Endothelial cell of umbilical vein (primary cell): ENCODE results near the gene CAPNS1.

ENCODE experiments used
- EZH2 ChIP-seq: IDR thresholded peaks from 2 replicates; pipeline ENCODE4 v1.6.1; 2012; ENCODE audit warnings: borderline replicate concordance, low read depth, mild to moderate bottlenecking, moderate library complexity, low read length, inconsistent platforms; ENCODE audit not compliant: severe bottlenecking
- GATA2 ChIP-seq: IDR thresholded peaks from 2 replicates; pipeline ENCODE4 v1.7.0; 2011; ENCODE audit warnings: low read depth, mild to moderate bottlenecking, moderate library complexity, mixed read lengths, low read length; ENCODE audit not compliant: insufficient read length, insufficient read depth
- JUN ChIP-seq: IDR thresholded peaks from 2 replicates; pipeline ENCODE4 v1.6.1; 2011; ENCODE audit warnings: borderline replicate concordance, low read depth; ENCODE audit not compliant: insufficient read length, insufficient read depth
- MAX ChIP-seq: IDR thresholded peaks from 2 replicates; pipeline ENCODE4 v1.6.1; 2011; ENCODE audit not compliant: insufficient read depth, insufficient read length
- MYC ChIP-seq: IDR thresholded peaks from one replicate; pipeline ENCODE4 v1.6.1; 2011; ENCODE audit warnings: mild to moderate bottlenecking, low read depth, low read length
- POLR2A ChIP-seq: IDR thresholded peaks from 2 replicates; pipeline ENCODE4 v1.6.1; 2012; ENCODE audit warnings: low read depth, mild to moderate bottlenecking, control low read depth, low read length
- POLR2AphosphoS5 ChIP-seq: IDR thresholded peaks from 2 replicates; pipeline ENCODE4 v1.6.1; 2012; ENCODE audit warnings: low read depth, mild to moderate bottlenecking, control low read depth, low read length, moderate library complexity; ENCODE audit not compliant: insufficient read depth
- TF ChIP-seq, protein P1 (sequence below), 2 donors: IDR thresholded peaks; 1 replicate in 1 of 2; 2 replicates in 1 of 2; pipeline ENCODE4 v1.5.1; 2011; ENCODE audit warnings: low read length in 2 of 2, mild to moderate bottlenecking in 2 of 2, moderate library complexity in 2 of 2, control low read depth in 1 of 2, inconsistent platforms in 1 of 2, low read depth in 1 of 2; ENCODE audit not compliant: insufficient read depth in 1 of 2; ENCODE audit errors: extremely low read depth in 1 of 2

DNA sequence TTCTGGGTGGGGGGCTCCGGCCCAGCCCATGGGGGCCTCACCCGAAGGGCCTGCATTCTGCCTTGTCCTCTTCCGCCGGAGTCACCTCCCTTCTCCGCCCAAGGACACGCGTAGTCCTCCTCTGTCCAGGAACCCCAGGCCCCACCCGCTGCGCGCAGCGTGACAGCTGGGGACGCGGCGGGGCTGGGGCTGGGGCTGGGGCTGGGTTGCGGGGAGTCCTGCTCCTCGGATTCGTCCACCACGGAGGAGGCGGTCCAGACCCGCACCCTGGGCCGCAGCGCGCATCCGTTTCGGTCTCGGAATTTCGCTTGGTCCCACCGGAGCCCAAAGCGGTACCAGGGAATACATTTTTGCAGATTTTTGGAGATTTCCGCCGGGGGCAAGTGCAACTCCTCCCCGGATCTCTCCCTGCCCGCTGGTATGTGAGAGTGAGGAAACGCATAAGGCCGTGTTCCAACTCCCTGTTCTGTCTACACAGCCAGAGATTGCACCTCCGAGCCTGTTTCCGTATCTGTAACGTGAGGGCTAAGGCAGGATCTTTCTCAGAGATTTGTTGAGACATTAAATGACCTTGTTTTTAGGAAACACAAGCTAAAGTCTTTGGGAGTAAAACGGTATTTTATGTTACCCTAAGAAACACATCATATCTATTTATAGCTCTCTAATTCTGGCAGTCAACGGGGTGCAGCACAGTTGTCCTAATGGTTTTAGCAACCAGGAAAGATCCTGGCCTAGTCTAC, 12.7 kb downstream of the CAPNS1 start, which contains the start of gene COX7A1:
- TF ChIP-seq, protein P1, sequence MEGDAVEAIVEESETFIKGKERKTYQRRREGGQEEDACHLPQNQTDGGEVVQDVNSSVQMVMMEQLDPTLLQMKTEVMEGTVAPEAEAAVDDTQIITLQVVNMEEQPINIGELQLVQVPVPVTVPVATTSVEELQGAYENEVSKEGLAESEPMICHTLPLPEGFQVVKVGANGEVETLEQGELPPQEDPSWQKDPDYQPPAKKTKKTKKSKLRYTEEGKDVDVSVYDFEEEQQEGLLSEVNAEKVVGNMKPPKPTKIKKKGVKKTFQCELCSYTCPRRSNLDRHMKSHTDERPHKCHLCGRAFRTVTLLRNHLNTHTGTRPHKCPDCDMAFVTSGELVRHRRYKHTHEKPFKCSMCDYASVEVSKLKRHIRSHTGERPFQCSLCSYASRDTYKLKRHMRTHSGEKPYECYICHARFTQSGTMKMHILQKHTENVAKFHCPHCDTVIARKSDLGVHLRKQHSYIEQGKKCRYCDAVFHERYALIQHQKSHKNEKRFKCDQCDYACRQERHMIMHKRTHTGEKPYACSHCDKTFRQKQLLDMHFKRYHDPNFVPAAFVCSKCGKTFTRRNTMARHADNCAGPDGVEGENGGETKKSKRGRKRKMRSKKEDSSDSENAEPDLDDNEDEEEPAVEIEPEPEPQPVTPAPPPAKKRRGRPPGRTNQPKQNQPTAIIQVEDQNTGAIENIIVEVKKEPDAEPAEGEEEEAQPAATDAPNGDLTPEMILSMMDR (IDR thresholded peaks at IDR 0.05; ENCODE audit: extremely low read depth in 1 of 2, insufficient read depth in 1 of 2, low read depth in 1 of 2, low read length in 2 of 2) = no peak
- TF ChIP-seq POLR2AphosphoS5 = no peak
- no peak for TF ChIP-seq MYC
- TF ChIP-seq POLR2A = no peak
- TF ChIP-seq MAX = no peak
- no peak for TF ChIP-seq EZH2
- no peak for TF ChIP-seq JUN
- TF ChIP-seq GATA2 = no peak
